ENCODE measurements around the gene ADAMTS17.

- TF ChIP-seq CTCF (IDR thresholded peaks at IDR 0.05; ENCODE audit: low read depth, low read length, missing input control) (no peak), TAF1 (conservative IDR thresholded peaks at IDR 0.05) (no peak), GABPA (IDR thresholded peaks at IDR 0.05 in 1 of 2, conservative IDR thresholded peaks at IDR 0.05 in 1 of 2) (no peak), ATF3 (IDR thresholded peaks at IDR 0.05) (no peak), HNF4A (conservative IDR thresholded peaks at IDR 0.05) (no peak), RAD21 (IDR thresholded peaks at IDR 0.05) (no peak), REST (IDR thresholded peaks at IDR 0.05) (no peak)
Measured at GRCh38 chr15:100059521-100059920, 282.3 kb downstream of the ADAMTS17 start.
